Testis (tissue), 3 donors: ENCODE data around the gene ALOX12. TPM values are rescaled to one million over a fixed set of nuclear protein-coding genes. Genes with fewer than 3 reads are reported as not detected.

Experiments
- DNase-seq: peaks from one replicate; pipeline ENCODE4 v3.0.0-alpha.2; 2019
- H3K27ac ChIP-seq, 2 donors: fragments of 200-600 bp; sonication (generic); one replicate each; pipeline ENCODE4 v1.5.1; 2019
- H3K27me3 ChIP-seq: fragments of 200-600 bp; sonication (generic); one replicate; pipeline ENCODE4 v1.5.1; 2019
- H3K36me3 ChIP-seq: fragments of 200-600 bp; sonication (generic); one replicate; pipeline ENCODE4 v1.5.1; 2017; ENCODE audit warnings: low read depth; ENCODE audit errors: missing control alignments
- H3K4me1 ChIP-seq: fragments of 200-600 bp; sonication (generic); one replicate; pipeline ENCODE4 v1.5.1; 2019
- H3K4me3 ChIP-seq, 2 donors: fragments of 200-600 bp; sonication (generic); one replicate each; pipeline ENCODE4 v1.5.1; 2017 to 2019
- H3K9me3 ChIP-seq: fragments of 200-600 bp; sonication (generic); one replicate; pipeline ENCODE4 v1.5.1; 2017
- POLR2A ChIP-seq: fragments of 450-650 bp; IDR thresholded peaks from one replicate; pipeline ENCODE4 v1.6.1; 2017; ENCODE audit warnings: antibody characterized with exemption, mild to moderate bottlenecking, moderate library complexity
- WGBS, 2 donors: methylation state at CpG; one replicate each; pipeline ENCODE4 v1.1.5; 2018; 5-methylcytosine and 5-hydroxymethylcytosine counted together
- intact Hi-C: fragments of 100-400 bp; cut with DNase I; formaldehyde crosslinking; loops from one replicate; pipeline ENCODE4 v1.15.1; 2023; ENCODE audit warnings: low total_unique reads
- polyA plus RNA-seq: library from polyadenylated mRNA; stranded (reverse); fragments of 350-450 nt; fragmentation: Illumina TruSeq; extraction: RNeasy Lipid Tissue Mini Kit (QIAGEN cat#74804); gene quantifications from one replicate; pipeline ENCODE4 v1.2.3, GENCODE V29; 2014; ENCODE audit warnings: low read depth, low replicate concordance; ENCODE audit not compliant: insufficient read depth
- total RNA-seq, 2 donors: library from RNA; depleted of rRNA; stranded (reverse); fragments of >200 nt; gene quantifications; one replicate each; pipeline ENCODE4 v1.2.3, GENCODE V29; 2016
- TF ChIP-seq, protein P1 (sequence below), 3 experiments: fragments of 450-650 bp in 2 of 3; fragments of 200-600 bp in 1 of 3; sonication (generic) in 1 of 3; IDR thresholded peaks; one replicate each; pipeline ENCODE4 v1.5.1; 2016 to 2019; ENCODE audit warnings: antibody characterized with exemption in 3 of 3, mild to moderate bottlenecking in 2 of 3, moderate library complexity in 1 of 3

ALOX12 gene
- total and polyA plus RNA-seq, 3 donors from 2014 or later, result 0.24 to 0.50 (median 0.25) TPM

DNA sequence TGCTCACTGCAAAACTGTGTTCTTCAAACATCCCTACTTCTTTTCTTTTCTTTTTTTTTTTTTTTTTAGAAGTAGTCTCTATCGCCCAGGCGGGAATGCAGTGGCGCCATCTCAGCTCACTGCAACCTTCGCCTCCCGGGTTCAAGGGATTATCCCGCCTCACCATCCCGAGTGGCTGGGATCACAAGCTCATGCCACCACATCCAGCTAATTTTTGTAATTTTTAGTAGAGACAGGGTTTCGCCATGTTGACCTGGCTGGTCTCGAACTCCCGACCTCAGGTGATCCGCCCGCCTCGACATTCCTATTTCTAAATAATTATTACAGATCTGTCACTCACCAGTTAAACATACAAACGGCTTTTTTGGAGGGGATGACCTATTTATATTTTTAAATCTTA, 15.6 kb downstream of the ALOX12 start:
- TF ChIP-seq POLR2A, result no peak
- TF ChIP-seq, protein P1, sequence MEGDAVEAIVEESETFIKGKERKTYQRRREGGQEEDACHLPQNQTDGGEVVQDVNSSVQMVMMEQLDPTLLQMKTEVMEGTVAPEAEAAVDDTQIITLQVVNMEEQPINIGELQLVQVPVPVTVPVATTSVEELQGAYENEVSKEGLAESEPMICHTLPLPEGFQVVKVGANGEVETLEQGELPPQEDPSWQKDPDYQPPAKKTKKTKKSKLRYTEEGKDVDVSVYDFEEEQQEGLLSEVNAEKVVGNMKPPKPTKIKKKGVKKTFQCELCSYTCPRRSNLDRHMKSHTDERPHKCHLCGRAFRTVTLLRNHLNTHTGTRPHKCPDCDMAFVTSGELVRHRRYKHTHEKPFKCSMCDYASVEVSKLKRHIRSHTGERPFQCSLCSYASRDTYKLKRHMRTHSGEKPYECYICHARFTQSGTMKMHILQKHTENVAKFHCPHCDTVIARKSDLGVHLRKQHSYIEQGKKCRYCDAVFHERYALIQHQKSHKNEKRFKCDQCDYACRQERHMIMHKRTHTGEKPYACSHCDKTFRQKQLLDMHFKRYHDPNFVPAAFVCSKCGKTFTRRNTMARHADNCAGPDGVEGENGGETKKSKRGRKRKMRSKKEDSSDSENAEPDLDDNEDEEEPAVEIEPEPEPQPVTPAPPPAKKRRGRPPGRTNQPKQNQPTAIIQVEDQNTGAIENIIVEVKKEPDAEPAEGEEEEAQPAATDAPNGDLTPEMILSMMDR (IDR thresholded peaks at IDR 0.05), result no peak
- Histone ChIP-seq H3K9me3 (no peaks in the 10 kb centered on the region), H3K4me3 (peak overlapping the region; percentile 68 to 84), H3K36me3 (no peaks in the 10 kb centered on the region), H3K27me3 (no peaks in the 10 kb centered on the region), H3K27ac (peak overlapping the region in 1 of 2 donors; percentile 93), H3K4me1 (peaks cover 27% of the 10 kb centered on the region)
- WGBS, 2 donors, result 29 to 40% methylated on average over 14 of the region's 14 CpGs
- DNase-seq, result no peak
- intact Hi-C loops, result no loop called here

DNA sequence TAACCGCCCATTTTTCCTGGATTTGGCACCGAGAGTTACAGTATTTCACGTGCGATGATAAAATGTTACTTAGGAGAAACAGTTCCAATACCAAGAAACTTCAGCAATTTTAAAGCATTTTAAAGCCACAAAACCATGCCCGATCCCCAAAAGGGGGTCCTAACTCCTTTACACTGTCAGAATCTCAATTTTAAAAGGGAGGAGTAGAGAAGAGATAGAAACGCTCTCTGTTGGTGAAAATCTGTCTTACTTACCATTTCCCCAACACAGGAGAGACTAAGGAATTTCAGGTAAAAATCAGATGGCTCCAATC, 16.0 kb downstream of the ALOX12 start:
- no peak for DNase-seq
- Histone ChIP-seq H3K27ac (peak overlapping the region; percentile 93 to 97), H3K36me3 (no peaks in the 10 kb centered on the region), H3K9me3 (no peaks in the 10 kb centered on the region), H3K4me3 (peak overlapping the region; percentile 68 to 84), H3K27me3 (no peaks in the 10 kb centered on the region), H3K4me1 (peaks cover 32% of the 10 kb centered on the region)
- WGBS, 2 donors, result 0 to 1% methylated on average over 6 of the region's 6 CpGs
- no peak for TF ChIP-seq POLR2A
- TF ChIP-seq, protein P1 (IDR thresholded peaks at IDR 0.05), result no peak
- intact Hi-C loops, result no loop called here

DNA sequence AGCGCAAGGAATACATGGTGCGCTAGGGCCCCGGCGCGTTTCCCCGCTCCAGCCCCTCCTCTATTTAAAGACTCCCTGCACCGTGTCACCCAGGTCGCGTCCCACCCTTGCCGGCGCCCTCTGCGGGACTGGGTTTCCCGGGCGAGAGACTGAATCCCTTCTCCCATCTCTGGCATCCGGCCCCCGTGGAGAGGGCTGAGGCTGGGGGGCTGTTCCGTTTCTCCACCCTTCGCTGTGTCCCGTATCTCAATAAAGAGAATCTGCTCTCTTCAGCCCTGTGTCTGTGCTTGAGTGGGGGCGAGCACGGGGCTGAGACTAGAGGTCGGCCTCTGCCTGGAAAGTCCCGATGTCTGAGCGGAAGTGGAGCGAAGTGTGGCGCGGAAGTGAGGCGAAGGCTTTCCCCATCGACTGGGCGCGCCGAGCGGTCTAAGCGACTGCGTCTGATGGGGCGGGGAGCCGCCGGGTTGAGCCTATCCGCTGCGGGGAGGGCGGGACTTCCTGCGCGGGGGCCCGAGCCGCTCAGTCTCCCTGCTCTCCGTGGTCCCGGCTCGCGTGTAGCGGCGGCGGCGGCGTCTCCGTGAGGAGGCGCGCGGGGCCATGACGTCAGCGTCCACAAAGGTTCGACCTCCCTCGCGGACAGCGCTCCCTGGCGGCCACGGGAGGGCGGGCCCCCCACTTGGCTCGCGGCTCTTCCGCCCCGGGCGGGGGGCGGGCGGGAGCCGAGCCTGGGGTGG, 18.6 kb downstream of the ALOX12 start:
- TF ChIP-seq, protein P1 (IDR thresholded peaks at IDR 0.05), result peak; percentile 53 to 91 (median 82)
- TF ChIP-seq POLR2A, result peak; percentile 64
- Histone ChIP-seq H3K9me3 (no peaks in the 10 kb centered on the region), H3K36me3 (no peaks in the 10 kb centered on the region), H3K4me1 (peaks cover 42% of the 10 kb centered on the region), H3K27me3 (no peaks in the 10 kb centered on the region), H3K27ac (peak overlapping the region; percentile 93 to 97), H3K4me3 (peak overlapping the region; percentile 68 to 84)
- DNase-seq, result peak; percentile 98
- intact Hi-C loops, result no loop called here
- 1 to 2% methylated on average over 39 to 40 of the region's 75 CpGs for WGBS, 2 donors

DNA sequence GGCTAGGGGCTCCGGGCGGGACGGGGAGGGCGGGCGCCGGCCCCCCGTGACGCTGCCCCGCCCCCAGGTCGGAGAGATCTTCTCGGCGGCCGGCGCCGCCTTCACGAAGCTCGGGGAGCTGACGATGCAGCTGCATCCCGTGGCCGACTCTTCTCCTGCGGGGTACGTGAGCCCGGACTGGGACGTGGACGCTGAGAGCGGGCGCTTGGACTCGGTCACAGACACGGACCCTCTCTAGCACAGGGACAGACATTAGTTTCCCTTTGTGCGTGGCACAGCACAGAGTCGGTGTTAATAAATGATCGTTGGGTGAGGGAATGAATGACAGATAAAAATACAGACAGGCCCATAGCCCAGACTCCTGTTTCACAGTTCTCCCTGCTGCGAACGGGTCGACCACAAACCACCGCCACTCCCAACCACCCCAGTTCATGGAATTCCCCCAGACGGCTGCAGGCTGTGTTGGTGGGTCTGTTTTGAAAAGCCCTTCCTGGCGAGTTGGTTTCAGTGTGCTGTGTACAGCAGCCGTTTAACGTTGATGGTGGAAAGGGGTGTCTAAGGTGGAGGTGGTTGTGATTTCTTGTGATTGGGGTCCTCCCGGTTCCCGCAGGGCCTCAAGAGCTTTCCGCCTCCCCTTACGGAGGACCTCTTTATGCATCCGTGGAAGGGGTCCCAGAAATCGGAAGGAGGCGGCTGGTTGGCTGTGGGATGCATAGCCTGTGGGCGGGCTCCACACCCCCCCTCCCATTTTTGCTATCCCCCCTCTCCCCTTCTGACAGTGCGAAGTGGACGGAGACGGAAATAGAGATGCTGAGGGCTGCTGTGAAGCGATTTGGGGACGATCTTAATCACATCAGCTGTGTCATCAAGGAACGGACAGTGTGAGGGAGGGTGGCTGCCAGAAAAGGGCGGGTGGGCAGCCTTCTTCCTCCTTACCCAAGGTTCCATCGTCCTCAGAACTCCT, 19.4 kb downstream of the ALOX12 start:
- peak; percentile 30 for TF ChIP-seq POLR2A
- TF ChIP-seq, protein P1 (IDR thresholded peaks at IDR 0.05), result no peak
- Histone ChIP-seq H3K9me3 (no peaks in the 10 kb centered on the region), H3K36me3 (no peaks in the 10 kb centered on the region), H3K4me1 (peaks cover 40% of the 10 kb centered on the region), H3K27me3 (no peaks in the 10 kb centered on the region), H3K4me3 (peak overlapping the region; percentile 68 to 84), H3K27ac (peak overlapping the region; percentile 93 to 97)
- 21 to 30% methylated on average over 24 to 44 of the region's 56 CpGs for WGBS, 2 donors
- DNase-seq, result no peak
- intact Hi-C loops, result no loop called here
